Measurements from ENCODE around the gene MPIG6B.

Gene MPIG6B

DNA sequence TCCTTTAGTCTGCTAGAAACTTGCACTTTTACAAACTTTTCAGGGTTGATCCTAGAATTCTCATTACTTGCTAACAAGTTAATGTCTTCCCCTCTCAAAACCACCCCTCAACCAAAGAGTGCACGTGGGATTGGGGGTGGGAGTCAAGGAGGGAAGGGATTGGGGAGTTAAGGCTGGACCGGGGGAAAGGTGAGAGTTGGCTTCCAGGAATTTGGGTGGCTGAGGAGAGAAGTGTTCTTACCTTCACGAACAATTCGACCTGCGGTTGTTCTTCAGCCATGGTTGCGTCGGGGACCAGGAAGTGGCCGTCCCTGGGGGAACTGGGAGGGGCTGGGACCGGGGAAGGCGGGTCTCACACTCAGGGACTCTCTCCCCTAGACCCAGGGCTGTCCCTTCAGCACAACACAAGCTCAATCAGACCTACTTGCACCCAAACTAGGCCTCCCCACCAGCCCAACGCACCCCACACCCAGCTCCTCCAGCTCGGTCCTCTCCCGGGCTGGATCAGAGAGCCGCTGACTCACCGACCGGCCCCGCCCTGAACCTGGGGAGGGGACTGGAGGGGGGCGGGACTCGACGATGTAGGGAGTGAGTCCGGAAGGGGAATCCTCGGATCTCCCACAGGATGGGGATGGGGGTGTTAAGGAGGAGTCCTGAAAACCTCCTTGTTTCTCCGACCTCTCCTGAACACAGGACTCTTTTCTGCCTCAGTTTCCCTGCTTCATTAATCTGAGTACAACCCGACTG lies 13.0 kb downstream of the MPIG6B start, which contains the start of gene CLIC1:
Gene CLIC1, minus strand, starts transcription at position 510 of the 747 bp plus-strand sequence. Its CDS starts 230 bp downstream, at position 280.
- peak within 1 kb of the TSS; percentile 93 for H3K27ac Mint-ChIP-seq
- no peaks in the 10 kb centered on the region for H3K27me3 Mint-ChIP-seq (ENCODE audit: low read depth)
- peaks cover 60% of the 10 kb centered on the region for H3K4me1 Mint-ChIP-seq (ENCODE audit: low read depth)
- peaks cover 38% of the 10 kb centered on the region for H3K36me3 Mint-ChIP-seq (ENCODE audit: low read depth)
- H3K9me3 Mint-ChIP-seq = no peaks in the 10 kb centered on the region
- H3K4me3 Mint-ChIP-seq = peak within 1 kb of the TSS; percentile 100

DNA sequence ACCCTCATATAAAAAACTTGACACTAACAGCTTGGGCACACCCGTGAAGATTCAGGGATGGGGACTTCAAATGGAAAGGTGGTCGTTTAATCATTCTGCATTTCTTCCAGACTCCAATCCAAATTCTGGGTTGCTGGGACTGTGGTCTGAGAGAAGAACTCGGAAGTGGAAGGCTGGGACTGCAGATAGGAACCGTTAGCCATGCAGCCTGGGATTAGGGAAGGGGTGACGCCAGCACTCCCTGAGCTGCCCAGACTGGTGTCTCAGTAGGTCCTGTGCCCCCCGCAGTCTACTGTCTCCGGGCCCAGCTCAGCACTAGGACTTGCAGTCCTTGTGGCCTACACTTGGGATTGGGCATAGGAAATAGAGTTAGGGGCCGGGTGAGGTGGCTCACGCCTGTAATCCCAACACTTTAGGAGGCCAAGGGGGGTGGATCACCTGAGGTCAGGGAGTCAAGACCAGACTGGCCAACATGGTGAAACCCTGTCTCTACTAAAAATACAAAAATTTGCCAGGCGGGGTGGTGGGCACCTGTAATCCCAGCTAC lies 13.7 kb downstream of the MPIG6B start:
- H3K4me1 Mint-ChIP-seq (ENCODE audit: low read depth) = peaks cover 66% of the 10 kb centered on the region
- peaks cover 38% of the 10 kb centered on the region for H3K36me3 Mint-ChIP-seq (ENCODE audit: low read depth)
- peak overlapping the region; percentile 93 for H3K27ac Mint-ChIP-seq
- peak overlapping the region; percentile 100 for H3K4me3 Mint-ChIP-seq
- no peaks in the 10 kb centered on the region for H3K9me3 Mint-ChIP-seq
- no peaks in the 10 kb centered on the region for H3K27me3 Mint-ChIP-seq (ENCODE audit: low read depth)

- peak overlapping the region; percentile 93 for H3K27ac Mint-ChIP-seq
- H3K27me3 Mint-ChIP-seq (ENCODE audit: low read depth) = no peaks in the 10 kb centered on the region
- H3K4me1 Mint-ChIP-seq (ENCODE audit: low read depth) = peaks cover 64% of the 10 kb centered on the region
- H3K36me3 Mint-ChIP-seq (ENCODE audit: low read depth) = peaks cover 35% of the 10 kb centered on the region
- H3K9me3 Mint-ChIP-seq = no peaks in the 10 kb centered on the region
- peak overlapping the region; percentile 100 for H3K4me3 Mint-ChIP-seq
Observed at GRCh38 chr6:31737315-31737990, 14.3 kb downstream of the MPIG6B start.

GRCh38 chr6:31737991-31738979 lies 15.1 kb downstream of the MPIG6B start:
- peak overlapping the region; percentile 100 for H3K4me3 Mint-ChIP-seq
- peaks cover 64% of the 10 kb centered on the region for H3K4me1 Mint-ChIP-seq (ENCODE audit: low read depth)
- H3K36me3 Mint-ChIP-seq (ENCODE audit: low read depth) = peaks cover 39% of the 10 kb centered on the region
- no peaks in the 10 kb centered on the region for H3K9me3 Mint-ChIP-seq
- H3K27ac Mint-ChIP-seq = peak overlapping the region; percentile 93
- H3K27me3 Mint-ChIP-seq (ENCODE audit: low read depth) = no peaks in the 10 kb centered on the region

DNA sequence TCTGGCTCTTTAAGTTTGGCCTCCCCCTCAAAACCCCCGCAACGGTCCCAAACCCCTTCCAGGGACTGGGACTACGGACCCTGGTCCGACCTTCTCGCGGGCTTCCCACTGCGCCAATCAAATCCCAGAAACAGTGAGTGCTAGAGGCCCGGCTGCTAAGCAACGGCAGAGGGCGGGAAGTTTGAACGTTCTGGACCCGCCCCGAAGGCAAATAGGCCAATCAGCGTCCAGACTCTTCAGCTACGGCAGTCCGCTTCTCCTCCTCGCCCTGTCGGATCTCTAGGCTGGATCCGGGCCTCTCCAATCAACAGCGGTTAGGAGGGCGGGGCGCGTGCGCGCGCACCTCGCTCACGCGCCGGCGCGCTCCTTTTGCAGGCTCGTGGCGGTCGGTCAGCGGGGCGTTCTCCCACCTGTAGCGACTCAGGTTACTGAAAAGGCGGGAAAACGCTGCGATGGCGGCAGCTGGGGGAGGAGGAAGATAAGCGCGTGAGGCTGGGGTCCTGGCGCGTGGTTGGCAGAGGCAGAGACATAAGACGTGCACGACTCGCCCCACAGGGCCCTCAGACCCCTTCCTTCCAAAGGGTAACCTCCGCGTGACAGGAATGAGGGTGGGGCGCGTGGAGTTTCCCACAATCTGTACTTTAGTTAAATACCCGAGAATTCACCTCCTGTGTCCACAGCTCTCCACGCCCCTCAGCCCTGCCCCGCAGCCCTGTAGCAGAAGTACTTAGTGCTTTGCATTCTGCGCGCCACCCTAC lies 16.6 kb downstream of the MPIG6B start, which contains the start of gene MSH5:
Gene MSH5, plus strand, starts transcription at position 367 of the 758 bp plus-strand sequence. CDS start 462 bp downstream, outside the sequence.
- Mint-ChIP-seq H3K4me3 (peak within 1 kb of the TSS; percentile 100), H3K27ac (peak within 1 kb of the TSS; percentile 93), H3K9me3 (no peaks in the 10 kb centered on the region), H3K36me3 (ENCODE audit: low read depth) (peaks cover 30% of the 10 kb centered on the region), H3K4me1 (ENCODE audit: low read depth) (peaks cover 55% of the 10 kb centered on the region), H3K27me3 (ENCODE audit: low read depth) (no peaks in the 10 kb centered on the region)

GRCh38 chr6:31740397-31741223 lies 17.4 kb downstream of the MPIG6B start:
- H3K4me1 Mint-ChIP-seq (ENCODE audit: low read depth) = peaks cover 59% of the 10 kb centered on the region
- H3K9me3 Mint-ChIP-seq = no peaks in the 10 kb centered on the region
- peaks cover 29% of the 10 kb centered on the region for H3K36me3 Mint-ChIP-seq (ENCODE audit: low read depth)
- peak overlapping the region; percentile 93 for H3K27ac Mint-ChIP-seq
- H3K27me3 Mint-ChIP-seq (ENCODE audit: low read depth) = no peaks in the 10 kb centered on the region
- peak overlapping the region; percentile 96 for H3K4me3 Mint-ChIP-seq

DNA sequence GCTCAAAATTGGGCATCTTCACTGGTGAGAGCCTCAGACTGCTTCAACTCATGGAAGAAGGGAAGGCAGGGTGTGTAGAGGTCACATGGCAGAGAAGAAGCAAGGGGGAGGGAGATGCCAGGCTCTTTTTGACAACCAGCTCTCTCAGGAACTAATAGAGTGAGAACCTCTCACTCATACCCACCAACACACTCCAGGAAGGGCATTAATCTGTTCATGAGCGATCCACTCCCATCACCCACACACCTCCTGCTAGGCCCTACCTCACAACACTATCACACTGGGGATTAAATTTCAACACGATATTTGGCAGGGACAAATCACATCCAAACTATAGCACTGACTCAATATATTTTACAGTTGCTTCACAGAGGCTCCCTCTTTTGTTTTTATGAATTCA lies 18.6 kb downstream of the MPIG6B start:
- H3K36me3 Mint-ChIP-seq (ENCODE audit: low read depth) = peaks cover 24% of the 10 kb centered on the region
- H3K27ac Mint-ChIP-seq = peak overlapping the region; percentile 58
- peaks cover 54% of the 10 kb centered on the region for H3K4me1 Mint-ChIP-seq (ENCODE audit: low read depth)
- H3K4me3 Mint-ChIP-seq = peak overlapping the region; percentile 73
- no peaks in the 10 kb centered on the region for H3K9me3 Mint-ChIP-seq
- no peaks in the 10 kb centered on the region for H3K27me3 Mint-ChIP-seq (ENCODE audit: low read depth)

GRCh38 chr6:31742894-31743293 lies 19.7 kb downstream of the MPIG6B start:
- Mint-ChIP-seq H3K4me1 (ENCODE audit: low read depth) (peaks cover 43% of the 10 kb centered on the region), H3K36me3 (ENCODE audit: low read depth) (peaks cover 27% of the 10 kb centered on the region), H3K9me3 (no peaks in the 10 kb centered on the region), H3K27ac (no peak overlapping the region), H3K27me3 (ENCODE audit: low read depth) (no peaks in the 10 kb centered on the region), H3K4me3 (no peak overlapping the region)

DNA sequence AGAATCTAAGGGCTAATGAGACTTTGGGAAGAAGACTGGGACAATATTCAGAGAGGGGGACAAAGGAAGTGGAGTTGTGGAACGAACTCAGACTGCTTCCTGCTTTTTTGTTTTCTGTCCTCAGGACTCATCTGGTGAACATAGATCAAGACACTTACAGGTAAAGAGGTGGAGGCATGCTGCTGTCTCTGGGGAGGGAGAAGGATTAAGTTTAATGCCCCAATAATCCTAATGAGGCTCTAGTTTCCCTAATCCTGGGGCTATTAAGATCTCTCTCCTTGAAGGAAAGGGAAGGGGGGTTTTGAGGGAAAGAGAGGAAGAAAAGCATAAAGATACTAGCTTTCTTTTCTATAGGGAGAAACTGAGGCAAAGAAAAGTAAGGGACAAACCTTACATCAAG lies 21.2 kb downstream of the MPIG6B start:
- H3K4me1 Mint-ChIP-seq (ENCODE audit: low read depth) = peaks cover 28% of the 10 kb centered on the region
- peaks cover 29% of the 10 kb centered on the region for H3K36me3 Mint-ChIP-seq (ENCODE audit: low read depth)
- H3K27ac Mint-ChIP-seq = no peak overlapping the region
- no peaks in the 10 kb centered on the region for H3K27me3 Mint-ChIP-seq (ENCODE audit: low read depth)
- no peaks in the 10 kb centered on the region for H3K9me3 Mint-ChIP-seq
- H3K4me3 Mint-ChIP-seq = no peak overlapping the region

DNA sequence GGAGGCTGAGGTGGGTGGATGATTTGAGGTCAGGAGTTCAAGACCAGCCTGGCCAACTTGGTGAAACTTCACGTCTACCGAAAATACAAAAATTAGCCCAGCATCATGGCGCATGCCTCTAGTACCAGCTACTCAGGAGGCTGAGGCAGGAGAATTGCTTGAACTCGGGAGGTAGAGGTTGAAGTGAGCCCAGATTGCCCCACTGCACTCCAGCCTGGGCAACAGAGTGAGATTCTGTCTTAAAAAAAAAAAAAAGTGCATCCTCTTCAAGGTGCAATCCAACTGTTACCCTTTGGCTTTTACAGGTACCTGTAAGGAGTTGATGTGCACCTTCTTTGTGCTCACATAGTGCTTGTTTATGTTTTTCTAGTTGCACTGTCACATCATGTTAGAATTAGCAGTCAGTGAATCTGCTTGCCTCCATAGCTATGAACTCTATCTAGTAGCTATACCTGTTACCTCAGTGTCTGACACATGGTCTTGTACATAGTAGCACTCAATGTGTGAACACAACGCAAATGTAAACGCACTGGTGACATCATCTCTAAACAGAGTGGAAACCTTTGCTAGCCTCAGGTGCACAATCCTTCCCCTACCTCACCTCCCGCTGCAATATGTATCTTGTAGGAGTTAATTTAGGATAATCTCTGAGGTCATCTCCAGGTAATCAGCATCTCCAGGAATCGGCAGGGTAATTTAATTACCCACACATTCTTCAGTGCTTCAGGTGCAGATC lies 26.3 kb downstream of the MPIG6B start:
- Mint-ChIP-seq H3K27me3 (ENCODE audit: low read depth) (no peaks in the 10 kb centered on the region), H3K27ac (no peak overlapping the region), H3K4me1 (ENCODE audit: low read depth) (peaks cover 5% of the 10 kb centered on the region), H3K36me3 (ENCODE audit: low read depth) (peaks cover 16% of the 10 kb centered on the region), H3K4me3 (no peak overlapping the region), H3K9me3 (no peaks in the 10 kb centered on the region)

- H3K36me3 Mint-ChIP-seq (ENCODE audit: low read depth) = peaks cover 11% of the 10 kb centered on the region
- H3K27ac Mint-ChIP-seq = no peak overlapping the region
- H3K4me3 Mint-ChIP-seq = no peak overlapping the region
- H3K4me1 Mint-ChIP-seq (ENCODE audit: low read depth) = peaks cover 2% of the 10 kb centered on the region
- no peaks in the 10 kb centered on the region for H3K9me3 Mint-ChIP-seq
- H3K27me3 Mint-ChIP-seq (ENCODE audit: low read depth) = no peaks in the 10 kb centered on the region
Observed at GRCh38 chr6:31750411-31751022, 27.3 kb downstream of the MPIG6B start.

DNA sequence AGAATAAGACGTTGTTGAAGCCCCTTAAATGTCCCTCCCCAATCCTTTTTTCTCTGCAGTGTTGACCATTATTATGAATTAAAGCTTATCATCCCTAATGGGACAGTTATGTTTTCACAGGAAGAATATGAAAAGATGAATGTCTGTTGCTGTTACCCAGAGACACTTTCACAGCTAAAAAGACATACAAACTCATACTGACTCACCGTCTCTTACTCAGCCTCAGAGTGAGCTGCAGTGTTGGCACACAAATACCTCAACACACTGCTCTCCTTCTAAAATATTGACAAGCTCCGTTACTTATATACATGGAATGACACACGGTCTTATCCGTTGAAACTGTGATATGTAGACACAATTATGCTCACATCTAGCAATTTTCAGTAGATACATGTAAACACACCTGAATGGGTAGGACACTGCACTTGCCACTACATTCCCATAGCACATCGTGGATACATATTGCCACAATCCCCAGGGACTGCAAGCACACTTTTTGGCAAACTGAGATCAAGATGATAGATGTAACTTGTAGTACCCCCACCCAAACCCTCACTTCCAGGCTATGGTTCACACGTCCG lies 29.7 kb downstream of the MPIG6B start:
- Mint-ChIP-seq H3K9me3 (no peaks in the 10 kb centered on the region), H3K4me1 (ENCODE audit: low read depth) (peaks cover 2% of the 10 kb centered on the region), H3K4me3 (no peak overlapping the region), H3K27ac (no peak overlapping the region), H3K27me3 (ENCODE audit: low read depth) (no peaks in the 10 kb centered on the region), H3K36me3 (ENCODE audit: low read depth) (peaks cover 8% of the 10 kb centered on the region)

Data from T-helper 1 cell treated with Interleukin-12 subunit alpha and Interleukin-12 subunit beta and Interleukin-4 antibody, amounts not matched to agents 30 μg/mL and 1 μg/mL, for 36 hours (primary cell).